Spleen (tissue), 11 donors: ENCODE results near the gene MED26. TPM values are rescaled to one million over a fixed set of nuclear protein-coding genes. Genes with fewer than 3 reads are reported as not detected.

Experiments
- DNase-seq: peaks from one replicate; pipeline ENCODE4 v3.0.0-alpha.2; 2020
- H3K27ac ChIP-seq, 8 donors: fragments of 200-600 bp; sonication (generic) in 7 of 8; 1 replicate in 4 of 8; 2 replicates in 4 of 8; pipeline versions ENCODE4 v1.5.0 to v1.8.0; 2016 to 2021; ENCODE audit warnings: inconsistent platforms in 4 of 8, mild to moderate bottlenecking in 4 of 8, moderate library complexity in 1 of 8
- H3K27me3 ChIP-seq, 7 donors: fragments of 200-600 bp; sonication (generic) in 6 of 7; replicated peaks in 1 of 7; 1 replicate in 4 of 7; 2 replicates in 3 of 7; pipeline versions ENCODE4 v1.5.0 to v1.8.0; 2016 to 2021; ENCODE audit warnings: inconsistent platforms in 3 of 7, mild to moderate bottlenecking in 1 of 7
- H3K36me3 ChIP-seq, 6 donors: fragments of 200-600 bp; sonication (generic) in 5 of 6; 1 replicate in 4 of 6; 2 replicates in 2 of 6; pipeline versions ENCODE4 v1.5.0 to v1.8.0; 2016 to 2021; ENCODE audit warnings: inconsistent platforms in 2 of 6
- H3K4me1 ChIP-seq, 6 donors: fragments of 200-600 bp; sonication (generic) in 5 of 6; 1 replicate in 3 of 6; 2 replicates in 3 of 6; pipeline versions ENCODE4 v1.5.0 to v1.8.0; 2016 to 2021; ENCODE audit warnings: inconsistent platforms in 3 of 6
- H3K4me3 ChIP-seq, 8 donors: fragments of 200-600 bp; sonication (generic) in 7 of 8; 1 replicate in 4 of 8; 2 replicates in 4 of 8; pipeline versions ENCODE4 v1.5.0 to v1.8.0; 2016 to 2021; ENCODE audit warnings: inconsistent platforms in 4 of 8, mild to moderate bottlenecking in 4 of 8, moderate library complexity in 2 of 8
- H3K9me3 ChIP-seq, 8 donors: fragments of 200-600 bp; sonication (generic) in 7 of 8; 1 replicate in 4 of 8; 2 replicates in 4 of 8; pipeline versions ENCODE4 v1.5.0 to v1.8.0; 2016 to 2021; ENCODE audit warnings: inconsistent platforms in 4 of 8
- CTCF ChIP-seq, 11 experiments: fragments of 200-600 bp in 7 of 11; fragments of 450-650 bp in 4 of 11; sonication (generic) in 4 of 11; IDR thresholded peaks in 8 of 11; conservative IDR thresholded peaks in 3 of 11; 1 replicate in 7 of 11; 2 replicates in 4 of 11; pipeline versions ENCODE4 v1.4.0 to v1.8.0; 2016 to 2021; ENCODE audit warnings: antibody characterized with exemption in 11 of 11, inconsistent platforms in 4 of 11, mild to moderate bottlenecking in 1 of 11
- POLR2A ChIP-seq, 3 donors: fragments of 450-650 bp; IDR thresholded peaks; one replicate each; pipeline ENCODE4 v1.5.1; 2017; ENCODE audit warnings: antibody characterized with exemption in 3 of 3, mild to moderate bottlenecking in 1 of 3
- POLR2AphosphoS5 ChIP-seq, 3 donors: sonication (generic); formaldehyde crosslinking; IDR thresholded peaks; one replicate each; pipeline ENCODE4 v1.5.1; 2017; ENCODE audit warnings: antibody characterized with exemption in 3 of 3
- WGBS, 5 donors: extraction: QIAGEN DNeasy Blood & Tissue Kit in 3 of 5; methylation state at CpG; one replicate each; pipeline versions ENCODE4 v1.1.5 to v1.1.7; 2013 to 2018; 5-methylcytosine and 5-hydroxymethylcytosine counted together
- intact Hi-C: fragments of 100-400 bp; cut with DNase I; formaldehyde crosslinking; loops from one replicate; pipeline ENCODE4 v1.15.0; 2023; ENCODE audit warnings: low total_unique reads
- polyA plus RNA-seq, 3 donors: library from polyadenylated mRNA; stranded (reverse); fragments of 200-250 nt; gene quantifications; one replicate each; pipeline ENCODE4 v1.2.1, GENCODE V29; 2013
- total RNA-seq, 7 donors: library from RNA; depleted of rRNA in 3 of 7; stranded (reverse); fragments of >200 nt in 3 of 7; fragmentation: NEBNext Ultra II Directional in 4 of 7; extraction: Animal tissue kit (Norgen Biotek cat#: 25700) in 4 of 7; gene quantifications; one replicate each; pipeline versions ENCODE4 v1.1.0 to v1.2.1, GENCODE V29; 2016 to 2021
- donor health status: healthy with polysubstance abuse.
- donor health status: DM: no; HTN: no; CAD: no; lungs with moderate emphysema.
- donor health status: DM: no; HTN: no; CAD: no.
- donor health status: Bipolar disorder and iron deficiency.
- donor health status: healthy.
- donor health status: DM: no; HTN: no; CAD: no.
- donor health status: DM: yes; HTN: yes; CAD: no.

MED26 gene
- total and polyA plus RNA-seq, 10 donors = 6.5 to 20.4 (median 15.7) TPM

GRCh38 chr19:16650821-16651220 lies 22.8 kb upstream of the MED26 start:
- no peak overlapping the region for H3K4me3 ChIP-seq
- intact Hi-C loops = no loop called here
- peaks cover 2 to 100% (median 75%) of the 10 kb centered on the region in 6 donors for H3K36me3 ChIP-seq
- TF ChIP-seq POLR2A (IDR thresholded peaks at IDR 0.05) (no peak), POLR2AphosphoS5 (IDR thresholded peaks at IDR 0.05) (no peak), CTCF (IDR thresholded peaks at IDR 0.05 in 8 of 11, conservative IDR thresholded peaks at IDR 0.05 in 3 of 11) (no peak)
- no peaks in the 10 kb centered on the region for H3K27me3 ChIP-seq
- no peak for DNase-seq
- 55 to 70% (median 63%) methylated on average over 2 of the region's 2 CpGs for WGBS, 5 donors
- no peaks in the 10 kb centered on the region for H3K9me3 ChIP-seq
- H3K27ac ChIP-seq = no peak overlapping the region
- H3K4me1 ChIP-seq = peaks cover 0 to 40% (median 6%) of the 10 kb centered on the region in 6 donors

GRCh38 chr19:16649734-16650133 lies 21.7 kb upstream of the MED26 start:
- H3K27me3 ChIP-seq = no peaks in the 10 kb centered on the region
- DNase-seq = no peak
- H3K36me3 ChIP-seq = peaks cover 2 to 100% (median 75%) of the 10 kb centered on the region in 6 donors
- intact Hi-C loops = no loop called here
- 58 to 70% (median 64%) methylated on average over 9 of the region's 9 CpGs for WGBS, 5 donors
- no peaks in the 10 kb centered on the region for H3K9me3 ChIP-seq
- TF ChIP-seq CTCF (IDR thresholded peaks at IDR 0.05 in 8 of 11, conservative IDR thresholded peaks at IDR 0.05 in 3 of 11) (no peak), POLR2A (IDR thresholded peaks at IDR 0.05) (no peak), POLR2AphosphoS5 (IDR thresholded peaks at IDR 0.05) (peak in 1 of 3 donors; percentile 34)
- H3K27ac ChIP-seq = peak overlapping the region in 1 of 8 donors; percentile 28
- no peak overlapping the region for H3K4me3 ChIP-seq
- H3K4me1 ChIP-seq = peaks cover 0 to 33% (median 6%) of the 10 kb centered on the region in 6 donors

- no peak for DNase-seq
- H3K4me1 ChIP-seq = peaks cover 0 to 20% (median 4%) of the 10 kb centered on the region in 6 donors
- H3K36me3 ChIP-seq = peaks cover 0 to 100% (median 78%) of the 10 kb centered on the region in 6 donors
- TF ChIP-seq POLR2AphosphoS5 (IDR thresholded peaks at IDR 0.05) = no peak
- no peak for TF ChIP-seq CTCF (IDR thresholded peaks at IDR 0.05 in 8 of 11, conservative IDR thresholded peaks at IDR 0.05 in 3 of 11)
- TF ChIP-seq POLR2A (IDR thresholded peaks at IDR 0.05) = no peak
- WGBS, 5 donors = 93 to 98% (median 94%) methylated on average over 9 of the region's 9 CpGs
- intact Hi-C loops = no loop called here
- H3K9me3 ChIP-seq = no peaks in the 10 kb centered on the region
- no peak overlapping the region for H3K27ac ChIP-seq
- no peaks in the 10 kb centered on the region for H3K27me3 ChIP-seq
- no peak overlapping the region for H3K4me3 ChIP-seq
Measured at GRCh38 chr19:16645140-16645539, 17.1 kb upstream of the MED26 start.

DNA sequence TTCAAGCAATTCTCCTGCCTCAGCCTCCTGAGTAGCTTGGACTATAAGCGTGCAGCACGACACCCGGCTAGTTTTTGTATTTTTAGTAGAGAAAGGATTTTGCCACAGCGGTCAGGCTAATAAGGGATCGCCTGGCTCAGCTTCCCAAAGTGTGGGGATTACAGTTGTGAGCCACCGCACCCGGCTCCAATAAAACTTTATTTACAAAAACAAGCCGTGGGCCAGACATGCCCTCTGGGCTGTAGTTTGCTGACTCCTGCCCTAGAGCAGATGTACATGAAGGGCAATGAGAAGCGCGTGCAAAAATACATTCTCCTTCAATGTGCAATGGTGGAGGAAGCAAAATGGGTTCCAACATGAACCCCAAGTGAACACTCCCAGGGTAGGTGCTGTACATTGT lies 13.7 kb upstream of the MED26 start:
- intact Hi-C loops = no loop called here
- no peak for DNase-seq
- peaks cover 0 to 100% (median 84%) of the 10 kb centered on the region in 6 donors for H3K36me3 ChIP-seq
- no peaks in the 10 kb centered on the region for H3K9me3 ChIP-seq
- H3K27ac ChIP-seq = no peak overlapping the region
- TF ChIP-seq POLR2AphosphoS5 (IDR thresholded peaks at IDR 0.05) = no peak
- TF ChIP-seq CTCF (IDR thresholded peaks at IDR 0.05 in 8 of 11, conservative IDR thresholded peaks at IDR 0.05 in 3 of 11) = no peak
- no peak for TF ChIP-seq POLR2A (IDR thresholded peaks at IDR 0.05)
- H3K4me3 ChIP-seq = no peak overlapping the region
- 96 to 100% (median 98%) methylated on average over 10 of the region's 10 CpGs for WGBS, 5 donors
- H3K27me3 ChIP-seq = no peaks in the 10 kb centered on the region
- H3K4me1 ChIP-seq = peaks cover 0 to 19% (median 0%) of the 10 kb centered on the region in 6 donors
